MM.1S (cell line): Measurements from ENCODE around the gene IQGAP2.

Experiments used
- DNase-seq: peaks from one replicate; pipeline ENCODE4 v3.0.0-alpha.2; 2015
- H2AFZ ChIP-seq: fragments of 300-600 bp; sonication (generic); 2 replicates; pipeline ENCODE4 v1.6.0; 2016; ENCODE audit warnings: antibody characterized with exemption, low read length
- H3F3A ChIP-seq: fragments of 300-600 bp; sonication (generic); 2 replicates; pipeline ENCODE4 v1.6.1; 2016; ENCODE audit warnings: mild to moderate bottlenecking, antibody characterized with exemption, low read length, moderate library complexity, mixed read lengths; ENCODE audit not compliant: insufficient read depth
- H3K27ac ChIP-seq: fragments of 300-600 bp; sonication (generic); 2 replicates; pipeline ENCODE4 v1.5.1; 2016; ENCODE audit warnings: mild to moderate bottlenecking, low read length
- H3K27me3 ChIP-seq: fragments of 300-600 bp; sonication (generic); replicated peaks from 2 replicates; pipeline ENCODE4 v1.6.0; 2016; ENCODE audit warnings: low read length; ENCODE audit not compliant: insufficient read depth
- H3K36me3 ChIP-seq: fragments of 300-600 bp; sonication (generic); replicated peaks from 2 replicates; pipeline ENCODE4 v1.6.1; 2016; ENCODE audit warnings: mild to moderate bottlenecking, low read length, mixed read lengths; ENCODE audit not compliant: insufficient read depth
- H3K4me1 ChIP-seq: fragments of 300-600 bp; sonication (generic); 2 replicates; pipeline ENCODE4 v1.6.1; 2016; ENCODE audit warnings: low read length, mixed read lengths
- H3K4me2 ChIP-seq: fragments of 300-600 bp; sonication (generic); 2 replicates; pipeline ENCODE4 v1.6.0; 2016; ENCODE audit warnings: low read depth, low read length
- H3K4me3 ChIP-seq: fragments of 300-600 bp; sonication (generic); 2 replicates; pipeline ENCODE4 v1.5.1; 2016; ENCODE audit warnings: low read length, mixed read lengths
- H3K79me2 ChIP-seq: fragments of 300-600 bp; sonication (generic); 2 replicates; pipeline ENCODE4 v1.6.1; 2016; ENCODE audit warnings: mixed run types, low read length, mixed read lengths
- H3K9ac ChIP-seq: fragments of 300-600 bp; sonication (generic); 2 replicates; pipeline ENCODE4 v1.6.1; 2016; ENCODE audit warnings: low read length, mixed read lengths
- H3K9me2 ChIP-seq: fragments of 300-600 bp; sonication (generic); replicated peaks from 2 replicates; pipeline ENCODE4 v1.6.1; 2016; ENCODE audit warnings: mild to moderate bottlenecking, low read length, mixed read lengths; ENCODE audit not compliant: insufficient read depth
- H3K9me3 ChIP-seq: fragments of 300-600 bp; sonication (generic); replicated peaks from 2 replicates; pipeline ENCODE4 v1.6.1; 2016; ENCODE audit warnings: mild to moderate bottlenecking, low read length, mixed read lengths; ENCODE audit not compliant: insufficient read depth
- H4K20me1 ChIP-seq: fragments of 300-600 bp; sonication (generic); 2 replicates; pipeline ENCODE4 v1.6.1; 2016; ENCODE audit warnings: mild to moderate bottlenecking, low read length, moderate library complexity, mixed read lengths; ENCODE audit not compliant: insufficient read depth
- CTCF ChIP-seq: fragments of 300-600 bp; sonication (generic); IDR thresholded peaks from 2 replicates; pipeline ENCODE4 v1.5.1; 2016; ENCODE audit warnings: antibody characterized with exemption, low read length, mixed read lengths
- EZH2 ChIP-seq: fragments of 300-600 bp; sonication (generic); optimal IDR thresholded peaks from 2 replicates; pipeline ENCODE3; 2017; ENCODE audit warnings: low read depth, mild to moderate bottlenecking, antibody characterized with exemption, low read length, mixed read lengths
- EZH2phosphoT487 ChIP-seq: fragments of 300-600 bp; sonication (generic); IDR thresholded peaks from 2 replicates; pipeline ENCODE4 v1.6.1; 2018; ENCODE audit warnings: antibody characterized with exemption, low read length

IQGAP2 gene

GRCh38 chr5:76634661-76635060 is 231.6 kb downstream of the IQGAP2 start:
- no peak overlapping the region for H3K9ac ChIP-seq

GRCh38 chr5:76637490-76637889 is 234.4 kb downstream of the IQGAP2 start:
- Histone ChIP-seq H3K27ac (peak overlapping the region; percentile 63; the same call in 1 of the 2 replicates), H3K9ac (peak overlapping the region; percentile 54; the same call in 1 of the 2 replicates), H3K9me3 (no peaks in the 10 kb centered on the region), H3F3A (peaks cover 13% of the 10 kb centered on the region; the same call in 1 of the 2 replicates), H3K4me2 (peak overlapping the region; percentile 58), H3K4me3 (peak overlapping the region; percentile 39), H4K20me1 (0 out of 2 replicates have a peak, but pooled peaks cover 3% of the 10 kb centered on the region), H2AFZ (no peak overlapping the region), H3K79me2 (no peaks in the 10 kb centered on the region), H3K27me3 (no peaks in the 10 kb centered on the region), H3K9me2 (no peaks in the 10 kb centered on the region), H3K4me1 (peaks cover 19% of the 10 kb centered on the region), H3K36me3 (peaks cover 3% of the 10 kb centered on the region)
- TF ChIP-seq EZH2phosphoT487 (no peak), EZH2 (no peak), CTCF (no peak)
- DNase-seq, result no peak

More at GRCh38 chr5:76634661-76635060, 231.6 kb downstream of the IQGAP2 start:
- peaks cover 19% of the 10 kb centered on the region for H3K4me1 ChIP-seq
- no peaks in the 10 kb centered on the region for H3K9me3 ChIP-seq
- H4K20me1 ChIP-seq, result 0 out of 2 replicates have a peak, but pooled peaks cover 3% of the 10 kb centered on the region
- no peaks in the 10 kb centered on the region for H3K79me2 ChIP-seq
- H3K27ac ChIP-seq, result no peak overlapping the region
- no peak overlapping the region for H2AFZ ChIP-seq
- peaks cover 13% of the 10 kb centered on the region; the same call in 1 of the 2 replicates for H3F3A ChIP-seq
- peaks cover 3% of the 10 kb centered on the region; the same call in 1 of the 2 replicates for H3K36me3 ChIP-seq
- no peak overlapping the region for H3K4me3 ChIP-seq
- no peak for TF ChIP-seq EZH2phosphoT487
- no peak for TF ChIP-seq CTCF
- no peak for TF ChIP-seq EZH2
- no peak overlapping the region for H3K4me2 ChIP-seq
- no peaks in the 10 kb centered on the region for H3K9me2 ChIP-seq
- no peaks in the 10 kb centered on the region for H3K27me3 ChIP-seq
- no peak for DNase-seq

- peak overlapping the region; percentile 58 for H3K4me2 ChIP-seq
- TF ChIP-seq EZH2 (no peak), CTCF (no peak), EZH2phosphoT487 (no peak)
- H3K9me2 ChIP-seq, result no peaks in the 10 kb centered on the region
- H3K27me3 ChIP-seq, result no peaks in the 10 kb centered on the region
- H3K27ac ChIP-seq, result peak overlapping the region; percentile 63
- H3K9me3 ChIP-seq, result no peaks in the 10 kb centered on the region
- H3K79me2 ChIP-seq, result no peaks in the 10 kb centered on the region
- H4K20me1 ChIP-seq, result 0 out of 2 replicates have a peak, but pooled peaks cover 3% of the 10 kb centered on the region
- H2AFZ ChIP-seq, result 0 out of 2 replicates have a peak overlapping the region, but pooled peaks have one; percentile 30
- H3F3A ChIP-seq, result peaks cover 13% of the 10 kb centered on the region; the same call in 1 of the 2 replicates
- H3K36me3 ChIP-seq, result peaks cover 3% of the 10 kb centered on the region
- H3K4me1 ChIP-seq, result peaks cover 19% of the 10 kb centered on the region
- peak; percentile 69 for DNase-seq
- H3K4me3 ChIP-seq, result peak overlapping the region; percentile 39
- H3K9ac ChIP-seq, result peak overlapping the region; percentile 54; the same call in 1 of the 2 replicates
These were observed 235.4 kb downstream of the IQGAP2 start for GRCh38 chr5:76638479-76638878.
